PC-9 (cell line): ENCODE results near the gene RGS7.

Experiments
- CTCF ChIP-seq: fragments of 200-600 bp; sonication (generic); conservative IDR thresholded peaks from 2 replicates; pipeline ENCODE4 v1.6.1; 2017; ENCODE audit warnings: mixed run types, antibody characterized with exemption, mild to moderate bottlenecking, moderate library complexity
- EZH2 ChIP-seq: fragments of 200-600 bp; sonication (generic); IDR thresholded peaks from 2 replicates; pipeline ENCODE4 v1.8.0; 2017; ENCODE audit warnings: antibody characterized with exemption, low read depth

GRCh38 chr1:241024834-241025233 is 332.2 kb downstream of the RGS7 start:
- TF ChIP-seq CTCF (no peak), EZH2 (no peak)
